Neuronal stem cell (in vitro differentiated cells): ENCODE measurements around the gene STXBP1.
A peak's percentile ranks its signal among the peaks of the same experiment; 100 is the strongest.

Experiments used
- DNase-seq: peaks from one replicate; pipeline ENCODE4 v3.0.0-alpha.2; 2013; ENCODE audit warnings: low spot score
- H2AFZ ChIP-seq: one replicate; pipeline ENCODE4 v1.6.1; 2013; ENCODE audit warnings: mild to moderate bottlenecking, low read length, inconsistent platforms
- H2AK5ac ChIP-seq: 2 replicates; pipeline ENCODE4 v1.6.1; 2013; ENCODE audit warnings: low read depth, mild to moderate bottlenecking, inconsistent platforms, low read length, moderate library complexity, mixed read lengths
- H2BK120ac ChIP-seq: 2 replicates; pipeline ENCODE4 v1.6.1; 2013; ENCODE audit warnings: low read depth, mild to moderate bottlenecking, inconsistent platforms, low read length, moderate library complexity, mixed read lengths
- H2BK12ac ChIP-seq: one replicate; pipeline ENCODE4 v1.6.1; 2013; ENCODE audit warnings: low read length, inconsistent platforms
- H2BK15ac ChIP-seq: 2 replicates; pipeline ENCODE4 v1.6.1; 2013; ENCODE audit warnings: mild to moderate bottlenecking, low read length, inconsistent platforms, mixed read lengths
- H2BK5ac ChIP-seq: one replicate; pipeline ENCODE4 v1.6.1; 2013; ENCODE audit warnings: inconsistent platforms, mild to moderate bottlenecking, low read length, moderate library complexity
- H3K14ac ChIP-seq: one replicate; pipeline ENCODE4 v1.6.1; 2013; ENCODE audit warnings: low read length, inconsistent platforms
- H3K18ac ChIP-seq: 2 replicates; pipeline ENCODE4 v1.6.1; 2013; ENCODE audit warnings: low read length, inconsistent platforms
- H3K23ac ChIP-seq: 2 replicates; pipeline ENCODE4 v1.6.1; 2013; ENCODE audit warnings: low read depth, mild to moderate bottlenecking, mixed read lengths, low read length, inconsistent platforms; ENCODE audit not compliant: poor library complexity
- H3K27ac ChIP-seq: replicated peaks from 3 replicates; pipeline ENCODE4 v1.5.1; 2013; ENCODE audit warnings: low read length, inconsistent platforms
- H3K27me3 ChIP-seq, 3 experiments: 2 replicates each; pipeline ENCODE4 v1.6.1; 2013; ENCODE audit warnings: low read length in 3 of 3, mild to moderate bottlenecking in 2 of 3, inconsistent platforms in 1 of 3, low read depth in 1 of 3, mixed read lengths in 1 of 3, moderate library complexity in 1 of 3; ENCODE audit not compliant: control insufficient read depth in 3 of 3, insufficient read depth in 3 of 3
- H3K36me3 ChIP-seq, 2 donors: replicated peaks in 1 of 2; 2 replicates each; pipeline ENCODE4 v1.6.1; 2013; ENCODE audit warnings: low read length in 2 of 2; ENCODE audit not compliant: control insufficient read depth in 2 of 2, insufficient read depth in 2 of 2
- H3K4ac ChIP-seq: 2 replicates; pipeline ENCODE4 v1.6.1; 2013; ENCODE audit warnings: inconsistent platforms, mild to moderate bottlenecking, low read length, moderate library complexity
- H3K4me1 ChIP-seq, 2 donors: 1 replicate in 1 of 2; 2 replicates in 1 of 2; pipeline ENCODE4 v1.6.1; 2013; ENCODE audit warnings: low read length in 2 of 2, low read depth in 1 of 2; ENCODE audit not compliant: control insufficient read depth in 2 of 2, insufficient read depth in 1 of 2
- H3K4me2 ChIP-seq: one replicate; pipeline ENCODE4 v1.6.1; 2013; ENCODE audit warnings: mild to moderate bottlenecking, low read length, inconsistent platforms; ENCODE audit not compliant: insufficient read depth, poor library complexity, severe bottlenecking
- H3K4me3 ChIP-seq, 2 donors: 2 replicates each; pipeline ENCODE4 v1.5.1; 2013; ENCODE audit warnings: low read length in 2 of 2, mild to moderate bottlenecking in 2 of 2, inconsistent platforms in 1 of 2, moderate library complexity in 1 of 2
- H3K79me1 ChIP-seq: one replicate; pipeline ENCODE4 v1.6.1; 2013; ENCODE audit warnings: low read depth, mild to moderate bottlenecking, inconsistent platforms, low read length, moderate library complexity
- H3K9ac ChIP-seq: one replicate; pipeline ENCODE4 v1.6.1; 2013; ENCODE audit warnings: mild to moderate bottlenecking, low read depth, low read length, inconsistent platforms; ENCODE audit not compliant: poor library complexity
- H3K9me3 ChIP-seq, 2 donors: replicated peaks in 1 of 2; 2 replicates each; pipeline versions ENCODE3 to v1.6.1; 2013; ENCODE audit warnings: low read length in 2 of 2, mild to moderate bottlenecking in 2 of 2, inconsistent platforms in 1 of 2, low read depth in 1 of 2, mixed read lengths in 1 of 2, moderate library complexity in 1 of 2; ENCODE audit not compliant: control insufficient read depth in 2 of 2, insufficient read depth in 1 of 2
- H4K8ac ChIP-seq: one replicate; pipeline ENCODE4 v1.6.1; 2013; ENCODE audit warnings: low read depth, mild to moderate bottlenecking, inconsistent platforms, low read length, moderate library complexity
- H4K91ac ChIP-seq: one replicate; pipeline ENCODE4 v1.6.1; 2013; ENCODE audit warnings: low read length, low read depth, mild to moderate bottlenecking, inconsistent platforms; ENCODE audit not compliant: poor library complexity
- WGBS, 2 donors: extraction: QIAGEN DNeasy Blood & Tissue Kit; methylation state at CpG; one replicate each; pipeline ENCODE4 v1.1.7; 2013; ENCODE audit warnings: missing lambda C conversion rate in 2 of 2, mixed read lengths in 1 of 2; ENCODE audit not compliant: insufficient read length in 2 of 2, insufficient replicate concordance in 1 of 2; ENCODE audit errors: extremely low coverage in 2 of 2; 5-methylcytosine and 5-hydroxymethylcytosine counted together

The STXBP1 gene

GRCh38 chr9:127733614-127734013, 121.5 kb downstream of the STXBP1 start:
- no peak overlapping the region for H3K14ac ChIP-seq
- H3K36me3 ChIP-seq: peaks cover 0 to 2% of the 10 kb centered on the region in 2 donors
- no peak overlapping the region for H2BK12ac ChIP-seq
- no peak overlapping the region for H2BK5ac ChIP-seq
- no peak overlapping the region for H2BK120ac ChIP-seq
- H3K27ac ChIP-seq: no peak overlapping the region
- no peak overlapping the region for H4K8ac ChIP-seq
- H3K9ac ChIP-seq: no peak overlapping the region
- no peak overlapping the region for H2BK15ac ChIP-seq
- H3K4me3 ChIP-seq: no peak overlapping the region
- H3K4me2 ChIP-seq: no peak overlapping the region
- DNase-seq: no peak
- no peak overlapping the region for H3K23ac ChIP-seq
- H3K4me1 ChIP-seq: peaks cover 12% of the 10 kb centered on the region in 2 donors
- no peaks in the 10 kb centered on the region for H3K27me3 ChIP-seq
- no peak overlapping the region for H3K18ac ChIP-seq
- peaks cover 2% of the 10 kb centered on the region for H3K79me1 ChIP-seq
- H2AK5ac ChIP-seq: no peak overlapping the region
- WGBS, 2 donors: no CpG with 5 or more reads among the region's 2 CpGs
- H3K9me3 ChIP-seq: no peaks in the 10 kb centered on the region
- H3K4ac ChIP-seq: no peak overlapping the region
- no peak overlapping the region for H4K91ac ChIP-seq
- H2AFZ ChIP-seq: no peak overlapping the region

- no CpG with 5 or more reads among the region's 22 CpGs for WGBS, 2 donors
- H3K79me1 ChIP-seq: peaks cover 2% of the 10 kb centered on the region
- H3K27ac ChIP-seq: no peak overlapping the region
- peaks cover 12% of the 10 kb centered on the region in 2 donors for H3K4me1 ChIP-seq
- no peak overlapping the region for H3K14ac ChIP-seq
- peak overlapping the region; percentile 73 for H4K8ac ChIP-seq
- H3K9ac ChIP-seq: peak overlapping the region; percentile 50
- peak overlapping the region; percentile 98 for H2BK5ac ChIP-seq
- H3K4me3 ChIP-seq: peak overlapping the region in 1 of 2 donors; percentile 75
- peak overlapping the region; percentile 62 for H2BK120ac ChIP-seq
- H2AFZ ChIP-seq: peak overlapping the region; percentile 99
- H2BK15ac ChIP-seq: peak overlapping the region; percentile 88
- H3K23ac ChIP-seq: no peak overlapping the region
- peak overlapping the region; percentile 60 for H2BK12ac ChIP-seq
- H4K91ac ChIP-seq: peak overlapping the region; percentile 90
- no peak for DNase-seq
- peaks cover 0 to 2% of the 10 kb centered on the region in 2 donors for H3K36me3 ChIP-seq
- no peaks in the 10 kb centered on the region for H3K27me3 ChIP-seq
- H3K4me2 ChIP-seq: peak overlapping the region; percentile 69
- H3K4ac ChIP-seq: peak overlapping the region; percentile 99
- no peaks in the 10 kb centered on the region for H3K9me3 ChIP-seq
- peak overlapping the region; percentile 88 for H3K18ac ChIP-seq
- H2AK5ac ChIP-seq: peak overlapping the region; percentile 73
These were observed 122.2 kb downstream of the STXBP1 start for GRCh38 chr9:127734247-127734746.

- peak within 1 kb of the TSS; percentile 64 for H3K27ac ChIP-seq
- no peaks in the 10 kb centered on the region for H3K27me3 ChIP-seq
- H3K4me3 ChIP-seq: peak within 1 kb of the TSS; percentile 75 to 92
- DNase-seq: peak; percentile 98
- peak within 1 kb of the TSS; percentile 73 for H2AK5ac ChIP-seq
- H4K8ac ChIP-seq: peak within 1 kb of the TSS; percentile 73
- H3K36me3 ChIP-seq: peaks cover 0 to 2% of the 10 kb centered on the region in 2 donors
- peak within 1 kb of the TSS; percentile 99 for H3K4ac ChIP-seq
- H3K9me3 ChIP-seq: no peaks in the 10 kb centered on the region
- peak within 1 kb of the TSS; percentile 95 for H3K23ac ChIP-seq
- no CpG with 5 or more reads among the region's 76 CpGs for WGBS, 2 donors
- H4K91ac ChIP-seq: peak within 1 kb of the TSS; percentile 90
- peak within 1 kb of the TSS; percentile 62 for H2BK120ac ChIP-seq
- peak within 1 kb of the TSS; percentile 69 for H3K4me2 ChIP-seq
- peak within 1 kb of the TSS; percentile 99 for H2AFZ ChIP-seq
- H3K4me1 ChIP-seq: peaks cover 12% of the 10 kb centered on the region in 2 donors
- peak within 1 kb of the TSS; percentile 98 for H3K18ac ChIP-seq
- H3K79me1 ChIP-seq: no peaks in the 10 kb centered on the region
- peak within 1 kb of the TSS; percentile 86 for H3K9ac ChIP-seq
- H3K14ac ChIP-seq: peak within 1 kb of the TSS; percentile 66
- H2BK12ac ChIP-seq: peak within 1 kb of the TSS; percentile 60
- peak within 1 kb of the TSS; percentile 88 for H2BK15ac ChIP-seq
- peak within 1 kb of the TSS; percentile 98 for H2BK5ac ChIP-seq
These were observed 122.9 kb downstream of the STXBP1 start, which contains the start of gene TOR2A for GRCh38 chr9:127734747-127735529. TOR2A (minus strand) TSS chr9:127735294; CDS start chr9:127735270, 24 bp downstream.

- H2AFZ ChIP-seq: peak overlapping the region; percentile 47
- no peak overlapping the region for H3K14ac ChIP-seq
- H2BK5ac ChIP-seq: no peak overlapping the region
- no peak for DNase-seq
- no peaks in the 10 kb centered on the region for H3K79me1 ChIP-seq
- H3K18ac ChIP-seq: no peak overlapping the region
- no peak overlapping the region for H2AK5ac ChIP-seq
- peaks cover 0 to 2% of the 10 kb centered on the region in 2 donors for H3K36me3 ChIP-seq
- H3K23ac ChIP-seq: peak overlapping the region; percentile 95
- no peak overlapping the region for H3K9ac ChIP-seq
- no CpG with 5 or more reads among the region's 15 CpGs for WGBS, 2 donors
- peaks cover 12% of the 10 kb centered on the region in 2 donors for H3K4me1 ChIP-seq
- H3K4me3 ChIP-seq: no peak overlapping the region
- H4K8ac ChIP-seq: no peak overlapping the region
- no peak overlapping the region for H2BK120ac ChIP-seq
- H3K9me3 ChIP-seq: no peaks in the 10 kb centered on the region
- H3K4me2 ChIP-seq: peak overlapping the region; percentile 42
- no peak overlapping the region for H3K4ac ChIP-seq
- no peak overlapping the region for H2BK12ac ChIP-seq
- no peak overlapping the region for H2BK15ac ChIP-seq
- no peaks in the 10 kb centered on the region for H3K27me3 ChIP-seq
- no peak overlapping the region for H4K91ac ChIP-seq
- no peak overlapping the region for H3K27ac ChIP-seq
These were observed 123.6 kb downstream of the STXBP1 start for GRCh38 chr9:127735530-127736185.
